ENCODE data around the gene PI4K2A.
"Not testable (repeated sequence)": the region's sequence is repeated elsewhere in the genome, so short reads cannot be mapped to it uniquely, and the experiment has no call there.

Gene PI4K2A

GRCh38 chr10:97632949-97633884, 7.3 kb upstream of the PI4K2A start, which contains the start of gene MORN4:
TSS of gene MORN4 (minus strand) at chr10:97633500. CDS start at chr10:97619653, 13,847 bp downstream.
- DNase-seq, result peak; percentile 58 to 94 (median 86)

GRCh38 chr10:97633921-97634320, 6.5 kb upstream of the PI4K2A start:
- DNase-seq, result no peak

- no peak for DNase-seq
Observed at GRCh38 chr10:97635577-97635976, 4.9 kb upstream of the PI4K2A start.

- DNase-seq, result not testable (repeated sequence)
Observed at GRCh38 chr10:97639090-97639489, 1.4 kb upstream of the PI4K2A start.

GRCh38 chr10:97640868-97641811, 669 bp downstream of the PI4K2A start:
- peak in 11 of 14 donors; percentile 1 to 52 (median 18) for DNase-seq

- not testable (repeated sequence) for DNase-seq
Observed at GRCh38 chr10:97642471-97643159, 2.1 kb downstream of the PI4K2A start.

GRCh38 chr10:97643441-97643985, 3.0 kb downstream of the PI4K2A start:
- no peak for DNase-seq

- DNase-seq, result no peak
Observed at GRCh38 chr10:97644936-97645335, 4.5 kb downstream of the PI4K2A start.

GRCh38 chr10:97647556-97647955, 7.1 kb downstream of the PI4K2A start:
- DNase-seq, result no peak

- peak in 2 of 14 donors; percentile 10 to 12 for DNase-seq
Observed at GRCh38 chr10:97648562-97649404, 8.3 kb downstream of the PI4K2A start.

- DNase-seq, result not testable (repeated sequence)
Observed at GRCh38 chr10:97649405-97649750, 8.9 kb downstream of the PI4K2A start.

GRCh38 chr10:97650726-97651125, 10.3 kb downstream of the PI4K2A start:
- DNase-seq, result no peak

- no peak for DNase-seq
Observed at GRCh38 chr10:97651773-97652172, 11.3 kb downstream of the PI4K2A start.

GRCh38 chr10:97656777-97657176, 16.3 kb downstream of the PI4K2A start:
- no peak for DNase-seq

GRCh38 chr10:97659589-97659988, 19.1 kb downstream of the PI4K2A start:
- DNase-seq, result no peak

- DNase-seq, result no peak
Observed at GRCh38 chr10:97664282-97664850, 23.9 kb downstream of the PI4K2A start.

GRCh38 chr10:97666992-97667391, 26.5 kb downstream of the PI4K2A start:
- no peak for DNase-seq

GRCh38 chr10:97667463-97667862, 27.0 kb downstream of the PI4K2A start:
- DNase-seq, result no peak

GRCh38 chr10:97669571-97669970, 29.1 kb downstream of the PI4K2A start:
- no peak for DNase-seq

GRCh38 chr10:97673736-97674525, 33.5 kb downstream of the PI4K2A start:
- DNase-seq, result no peak
